HG02885 (cell line): ENCODE measurements around the gene EIF4H.
"Not testable (repeated sequence)": the region's sequence is repeated elsewhere in the genome, so short reads cannot be mapped to it uniquely, and the experiment has no call there.

Experiments used
- ATAC-seq: cut with Tn5 transposase; IDR thresholded peaks from one replicate; pipeline ENCODE4 v1.9.1; 2021; ENCODE audit warnings: mild to moderate bottlenecking; ENCODE audit not compliant: unreplicated experiment, poor library complexity

The EIF4H gene

GRCh38 chr7:74173491-74173865 is 678 bp upstream of the EIF4H start:
- no peak for ATAC-seq

DNA sequence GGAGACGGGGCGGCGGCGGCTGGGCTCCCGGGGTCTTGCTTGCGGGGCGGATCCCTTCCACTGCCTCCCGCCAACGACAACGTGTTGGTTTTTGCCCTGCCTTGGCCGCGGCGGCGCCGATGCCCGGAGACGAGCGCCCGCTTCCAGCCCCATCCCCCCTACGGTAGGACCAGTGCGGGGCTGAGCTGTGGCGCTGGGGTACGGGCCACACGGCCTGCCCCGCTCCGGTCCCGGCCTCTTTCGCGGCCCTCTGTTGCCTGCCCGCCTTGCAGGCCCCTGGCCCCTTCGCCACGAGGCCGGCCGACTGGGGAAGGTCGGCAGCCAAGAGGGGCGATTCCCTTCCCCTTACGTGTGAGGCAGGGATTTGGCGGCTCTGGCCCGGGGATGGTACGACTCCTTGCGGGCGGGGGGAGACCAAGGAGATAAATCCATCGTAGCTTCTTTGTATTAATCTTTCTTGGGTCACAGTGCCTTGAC is 488 bp downstream of the EIF4H start:
- peak; percentile 26 for ATAC-seq

DNA sequence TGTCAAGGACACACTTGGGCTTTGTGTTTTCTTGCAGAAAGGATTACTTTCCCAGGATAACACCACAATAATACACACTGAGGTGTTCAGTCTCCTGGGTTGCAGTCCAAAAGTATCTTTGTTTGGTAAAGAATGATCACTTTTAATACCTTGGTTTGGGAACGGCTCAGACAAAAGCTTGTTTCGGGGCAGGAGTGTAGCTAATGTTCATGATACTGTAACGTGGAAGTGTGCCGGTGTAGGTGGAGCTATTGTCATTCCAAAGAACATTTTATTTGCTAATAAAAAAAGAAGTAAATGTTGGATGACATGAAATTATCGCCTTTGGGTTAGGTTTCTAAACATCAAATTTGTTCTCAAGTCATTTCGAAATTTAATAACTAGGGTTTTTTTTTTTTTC is 1.2 kb downstream of the EIF4H start:
- ATAC-seq, result no peak

- ATAC-seq, result no peak
These were observed 2.4 kb downstream of the EIF4H start for GRCh38 chr7:74176555-74176954.

- no peak for ATAC-seq
These were observed 4.5 kb downstream of the EIF4H start for GRCh38 chr7:74178632-74179031.

DNA sequence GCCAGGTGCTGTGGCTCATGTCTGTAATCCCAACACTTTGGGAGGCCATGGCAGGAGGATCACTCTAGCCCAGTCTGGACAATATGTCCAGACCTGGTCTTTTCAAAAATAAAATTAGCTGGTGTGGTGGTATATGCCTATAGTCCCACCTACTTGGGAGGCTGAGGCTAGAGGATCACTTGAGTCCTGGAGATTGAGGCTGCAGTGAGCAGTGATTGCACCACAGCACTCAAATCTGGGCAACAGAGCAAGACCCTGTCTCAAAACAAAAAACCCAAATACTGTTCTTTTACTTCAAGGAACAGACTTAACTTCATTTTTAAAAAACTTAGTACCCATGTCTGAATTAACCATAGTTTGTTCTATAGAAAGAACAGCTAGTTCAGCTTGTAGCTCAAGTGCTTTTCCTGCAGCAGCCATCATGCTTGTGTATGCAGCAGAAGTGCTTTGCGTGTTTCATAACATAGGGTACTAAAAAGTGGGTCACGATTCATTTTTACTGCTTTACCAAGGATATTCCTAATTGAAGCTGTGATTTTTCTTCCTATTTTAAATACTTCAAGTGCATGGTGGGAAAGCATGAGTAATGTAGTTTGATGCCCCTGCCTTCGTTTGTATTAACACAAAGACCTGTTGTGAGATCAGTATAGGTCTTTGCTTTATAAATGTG is 5.9 kb downstream of the EIF4H start:
- no peak for ATAC-seq

DNA sequence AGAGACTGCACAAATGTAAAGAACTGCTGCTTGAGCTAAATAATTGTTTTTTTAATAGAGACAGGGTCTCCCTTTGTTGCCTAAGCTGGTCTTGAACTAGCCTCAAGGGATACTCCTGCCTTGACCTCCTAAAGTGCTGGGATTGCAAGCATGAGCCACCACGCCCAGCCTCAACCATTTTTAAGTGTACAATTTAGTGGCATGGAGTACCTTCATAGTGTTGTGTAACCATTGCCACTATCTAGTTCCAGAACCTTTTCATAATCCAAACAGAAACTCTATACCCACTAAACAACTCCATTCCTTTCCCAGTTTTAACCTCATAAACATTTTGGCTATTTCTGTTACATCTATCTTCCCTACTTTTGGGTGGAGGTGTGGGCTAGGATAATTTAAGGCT is 6.7 kb downstream of the EIF4H start:
- no peak for ATAC-seq

GRCh38 chr7:74181821-74182220 is 7.7 kb downstream of the EIF4H start:
- no peak for ATAC-seq

DNA sequence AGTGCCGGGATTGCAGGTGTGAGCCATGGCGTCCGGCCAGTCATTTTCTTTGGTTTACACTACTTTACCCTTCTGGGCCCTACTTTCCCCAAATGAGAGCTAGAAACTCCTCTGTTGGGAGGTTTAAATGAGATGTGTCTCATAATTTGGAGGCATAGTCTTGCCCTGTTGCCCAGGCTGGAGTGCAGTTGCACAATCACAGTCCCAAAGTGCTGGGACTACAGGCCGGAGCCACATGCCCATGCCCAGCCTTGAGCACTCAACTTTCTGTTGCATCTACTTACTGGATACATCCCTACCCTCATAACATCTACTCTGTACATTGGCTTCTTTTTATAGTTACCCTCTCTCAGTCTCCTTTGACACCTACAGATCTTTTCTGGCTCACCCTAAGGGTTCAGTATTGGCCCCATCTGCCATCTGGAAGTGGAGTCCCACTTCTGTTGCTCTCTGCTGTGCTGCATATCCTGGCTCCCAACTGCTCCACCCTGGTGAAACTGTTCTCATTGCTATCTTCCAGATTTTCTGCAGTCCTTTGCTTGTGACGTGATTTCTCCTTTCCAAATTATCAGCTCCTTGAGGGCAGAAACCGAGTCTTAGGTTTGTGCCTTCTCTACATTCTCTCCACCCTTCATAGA is 8.4 kb downstream of the EIF4H start:
- ATAC-seq, result no peak

DNA sequence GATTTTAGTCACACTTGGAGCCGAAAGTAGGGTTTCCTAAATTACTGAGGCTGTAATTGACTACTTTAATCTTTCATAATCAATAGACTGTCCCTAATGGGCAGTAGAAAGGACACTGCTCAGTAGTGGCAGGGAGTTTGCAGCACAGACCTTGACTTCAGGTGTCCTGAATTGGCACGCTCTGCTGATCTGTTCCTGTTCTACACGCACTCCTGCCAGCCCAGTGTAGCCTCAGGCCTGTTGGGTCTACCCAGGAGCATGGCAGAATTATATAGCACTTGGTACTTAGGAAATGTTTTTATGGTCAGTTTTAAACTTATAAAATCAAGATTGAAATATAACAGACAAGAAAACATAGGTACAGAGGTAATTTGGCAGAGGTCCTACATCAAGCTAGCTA is 9.0 kb downstream of the EIF4H start:
- no peak for ATAC-seq

GRCh38 chr7:74183653-74184450 is 9.7 kb downstream of the EIF4H start:
- no peak for ATAC-seq

GRCh38 chr7:74185016-74185415 is 10.9 kb downstream of the EIF4H start:
- ATAC-seq, result no peak

DNA sequence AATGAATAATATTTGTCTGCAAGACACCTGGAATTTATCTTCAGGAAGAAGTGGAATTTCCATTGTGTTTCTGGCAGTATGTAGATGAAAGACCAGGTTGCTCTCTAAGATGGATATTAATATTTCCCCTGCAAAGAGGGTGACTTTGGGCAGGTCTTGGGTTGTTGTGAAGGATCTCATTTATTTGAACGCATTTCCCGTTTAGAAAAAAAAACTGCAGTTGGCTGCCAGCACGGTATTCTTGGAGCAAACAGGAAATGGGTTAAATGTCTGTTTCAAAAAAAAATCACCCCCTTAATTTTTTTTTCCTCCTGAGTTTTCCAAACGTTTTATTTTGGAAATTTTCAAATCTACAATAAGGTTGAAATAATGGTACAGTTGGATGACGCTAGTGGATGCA is 11.5 kb downstream of the EIF4H start:
- no peak for ATAC-seq

DNA sequence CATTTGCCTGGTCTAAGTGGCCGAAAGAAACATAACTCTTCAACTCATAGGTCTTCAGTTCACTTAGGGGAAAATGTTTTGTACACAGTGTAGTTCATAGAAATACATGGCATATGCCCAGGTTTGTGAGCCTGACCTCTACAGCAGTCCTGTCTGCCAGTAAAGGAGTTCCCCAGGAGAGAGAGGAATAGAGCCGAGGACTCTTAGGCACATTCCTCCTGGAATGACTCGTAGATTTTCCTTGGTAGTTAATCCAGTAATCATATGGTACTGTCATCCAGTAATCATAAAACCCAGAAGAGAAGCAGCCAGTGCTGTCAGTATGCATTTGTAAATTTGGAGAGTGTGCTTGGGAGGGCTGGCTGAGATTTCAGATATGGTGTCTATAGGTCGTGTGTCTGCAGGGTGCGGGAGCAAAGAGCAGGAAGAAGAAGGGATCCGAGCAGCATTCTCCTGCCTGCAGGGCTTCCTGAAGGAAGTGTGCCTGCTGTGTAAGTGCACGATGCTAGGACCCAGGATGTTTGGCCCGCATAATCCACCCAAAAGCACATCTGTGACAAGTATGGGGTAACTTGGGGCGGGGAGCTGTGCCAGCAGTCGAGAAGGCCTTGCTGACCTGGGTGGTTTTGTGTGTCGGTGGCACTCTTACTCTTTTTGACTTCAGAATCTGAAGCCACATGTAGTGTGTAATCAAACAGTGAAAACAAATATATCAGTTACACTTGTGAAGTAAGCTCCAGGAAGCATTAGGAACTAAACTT is 13.9 kb downstream of the EIF4H start:
- no peak for ATAC-seq

DNA sequence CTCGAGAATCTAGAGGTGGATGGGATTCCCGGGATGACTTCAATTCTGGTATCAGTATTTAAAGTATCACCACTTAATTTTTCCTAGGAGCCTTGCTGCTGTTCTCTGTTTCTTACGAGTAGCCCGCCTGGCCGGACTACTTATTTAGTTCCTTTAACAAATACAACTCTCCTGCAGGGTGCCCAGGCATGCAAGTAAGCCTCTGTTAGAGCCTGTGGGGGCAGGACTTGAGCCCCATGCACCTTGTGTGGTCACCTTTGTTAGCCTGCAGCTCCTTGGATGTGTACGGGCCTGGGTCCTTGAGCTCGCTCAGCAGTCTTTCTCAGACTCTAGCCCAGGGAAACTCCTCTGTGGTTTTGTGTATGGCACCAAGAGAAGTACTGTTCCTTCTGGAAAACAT is 16.1 kb downstream of the EIF4H start:
- ATAC-seq, result no peak

- ATAC-seq, result no peak
These were observed 17.1 kb downstream of the EIF4H start for GRCh38 chr7:74191231-74191630.

DNA sequence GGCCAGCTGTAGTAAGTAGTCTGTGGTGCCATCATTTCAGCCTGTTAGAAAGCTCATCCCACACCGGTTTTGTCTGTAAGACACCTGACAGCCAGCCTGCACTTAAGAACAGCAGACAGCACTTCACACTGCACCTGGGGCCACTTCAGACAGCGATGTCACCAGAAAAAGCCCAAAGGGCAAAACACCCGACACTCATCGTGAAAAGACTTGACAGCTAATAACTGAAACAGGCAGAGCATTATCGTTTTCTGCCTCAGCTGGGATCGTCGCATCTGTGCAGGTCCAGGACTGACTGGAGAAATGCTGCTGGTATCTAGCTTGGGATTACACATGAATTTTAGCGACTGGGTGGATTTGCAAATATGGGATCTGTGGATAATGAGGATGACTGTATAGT is 18.9 kb downstream of the EIF4H start:
- no peak for ATAC-seq

DNA sequence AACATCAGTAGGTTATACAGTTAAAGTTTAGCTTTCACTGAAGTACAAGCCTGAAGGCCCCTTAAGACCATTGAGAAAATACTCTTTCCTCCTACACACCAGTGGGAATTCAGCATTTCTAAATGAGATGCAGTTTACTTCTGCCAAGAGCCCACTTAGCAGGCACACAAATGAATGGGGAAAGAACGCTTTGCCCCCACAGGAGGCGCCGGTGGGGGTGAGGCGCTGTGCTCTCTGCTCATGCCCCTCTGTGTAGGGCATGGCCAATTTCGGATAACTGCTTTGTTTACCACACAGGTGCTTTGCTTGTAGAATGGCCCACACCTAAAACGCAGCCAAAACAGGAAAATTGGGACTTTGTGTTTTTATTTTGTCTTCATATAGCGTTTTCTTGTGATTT is 19.8 kb downstream of the EIF4H start:
- no peak for ATAC-seq

- no peak for ATAC-seq
These were observed 20.5 kb downstream of the EIF4H start for GRCh38 chr7:74194686-74195085.

DNA sequence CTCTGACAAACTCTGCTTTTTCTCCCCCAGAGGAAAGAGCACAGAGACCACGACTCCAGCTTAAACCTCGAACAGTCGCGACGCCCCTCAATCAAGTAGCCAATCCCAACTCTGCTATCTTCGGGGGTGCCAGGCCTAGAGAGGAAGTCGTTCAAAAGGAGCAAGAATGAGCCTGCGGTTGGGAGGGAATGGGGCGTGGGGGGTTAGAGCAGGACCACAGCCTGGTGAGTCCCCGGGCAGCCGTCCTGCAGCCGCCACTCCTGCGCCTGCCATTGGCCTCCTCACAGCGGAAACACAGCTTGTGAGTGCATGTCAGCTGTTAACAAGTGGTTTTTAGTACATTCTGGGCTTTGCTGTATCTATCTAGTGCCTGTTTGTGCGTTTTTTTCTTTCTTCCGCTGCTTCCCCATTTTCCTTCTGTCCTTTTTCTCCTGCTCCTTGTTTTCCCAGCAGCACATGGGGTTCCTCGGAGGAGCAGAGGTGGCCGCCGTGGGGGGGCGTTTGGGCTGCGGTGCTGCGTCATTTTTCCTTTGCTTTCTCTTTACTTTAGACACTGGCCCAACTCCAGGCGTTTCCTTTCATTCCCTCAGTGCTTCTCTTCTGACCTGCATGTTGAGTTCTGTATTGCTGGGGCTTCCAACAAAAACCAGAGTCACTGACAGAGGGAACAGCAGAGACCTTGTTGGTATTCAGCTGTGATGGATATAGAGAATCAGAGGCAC is 21.1 kb downstream of the EIF4H start:
- not testable (repeated sequence) for ATAC-seq
